NCI-H1436 treated with DMSO at 0.1 percent for 48 hours (cell line): ENCODE results near the gene KRTAP4-8.
"Not testable (repeated sequence)": the region's sequence is repeated elsewhere in the genome, so short reads cannot be mapped to it uniquely, and the experiment has no call there.

Experiments used
- DNase-seq: peaks from one replicate; lab custom pipeline; 2025; lab: John Stamatoyannopoulos, UW

The KRTAP4-8 gene

GRCh38 chr17:41108728-41109386 is 10.9 kb upstream of the KRTAP4-8 start:
- not testable (repeated sequence) for DNase-seq

GRCh38 chr17:41107941-41108450 is 10.1 kb upstream of the KRTAP4-8 start:
- no peak for DNase-seq

- DNase-seq, result not testable (repeated sequence)
Measured at GRCh38 chr17:41105347-41105746, 7.4 kb upstream of the KRTAP4-8 start, which contains the start of gene KRTAP4-9. TSS of gene KRTAP4-9 (plus strand) at chr17:41105389. CDS start at chr17:41105389, 0 bp downstream.

GRCh38 chr17:41104386-41105038 is 6.6 kb upstream of the KRTAP4-8 start:
- DNase-seq, result not testable (repeated sequence)

GRCh38 chr17:41103896-41104295 is 6.0 kb upstream of the KRTAP4-8 start:
- no peak for DNase-seq

- DNase-seq, result no peak
Measured at GRCh38 chr17:41101586-41102259, 3.8 kb upstream of the KRTAP4-8 start, which contains the start of gene KRTAP4-16. TSS of gene KRTAP4-16 (minus strand) at chr17:41102209. CDS start at chr17:41102209, 0 bp downstream.

- DNase-seq, result not testable (repeated sequence)
Measured at GRCh38 chr17:41099682-41100480, 1.9 kb upstream of the KRTAP4-8 start.

DNA sequence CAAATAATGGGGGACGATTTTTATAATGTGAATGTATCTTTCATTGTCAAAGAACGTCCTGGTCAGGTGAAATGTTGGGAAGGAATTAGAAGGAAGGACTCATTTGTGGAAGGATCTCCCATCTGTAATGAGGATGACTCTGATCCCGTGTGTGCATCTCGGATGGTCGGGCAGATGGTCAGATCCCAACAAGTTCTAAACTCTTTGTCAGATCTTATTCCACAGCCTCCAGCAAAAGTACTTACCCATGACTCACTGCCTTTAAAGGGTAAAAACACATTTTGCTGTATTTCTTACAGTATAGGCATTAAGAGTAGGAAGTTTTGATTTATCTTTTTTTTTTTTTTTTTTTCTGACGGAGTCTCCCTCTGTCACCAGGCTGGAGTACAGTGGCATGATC is 539 bp upstream of the KRTAP4-8 start:
- no peak for DNase-seq

DNA sequence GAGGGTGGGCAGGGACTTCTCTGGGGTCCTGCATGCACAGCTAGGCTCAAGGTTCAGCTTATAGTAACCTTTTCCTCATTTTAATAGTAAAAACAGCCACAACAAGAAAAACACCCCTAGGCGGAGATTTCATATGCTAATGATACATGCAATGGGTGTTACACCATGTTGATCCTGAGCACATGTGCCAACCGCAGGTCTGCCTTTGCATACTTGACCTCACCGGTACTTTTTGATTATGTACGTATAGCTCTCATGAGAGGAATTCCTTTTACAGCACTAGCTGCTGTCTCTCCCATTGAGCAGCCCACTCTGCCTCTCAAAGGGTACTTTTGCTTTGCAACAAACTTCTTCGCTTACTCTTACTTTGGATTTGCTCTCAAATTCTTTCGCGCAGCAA is 1.9 kb downstream of the KRTAP4-8 start:
- DNase-seq, result no peak

DNA sequence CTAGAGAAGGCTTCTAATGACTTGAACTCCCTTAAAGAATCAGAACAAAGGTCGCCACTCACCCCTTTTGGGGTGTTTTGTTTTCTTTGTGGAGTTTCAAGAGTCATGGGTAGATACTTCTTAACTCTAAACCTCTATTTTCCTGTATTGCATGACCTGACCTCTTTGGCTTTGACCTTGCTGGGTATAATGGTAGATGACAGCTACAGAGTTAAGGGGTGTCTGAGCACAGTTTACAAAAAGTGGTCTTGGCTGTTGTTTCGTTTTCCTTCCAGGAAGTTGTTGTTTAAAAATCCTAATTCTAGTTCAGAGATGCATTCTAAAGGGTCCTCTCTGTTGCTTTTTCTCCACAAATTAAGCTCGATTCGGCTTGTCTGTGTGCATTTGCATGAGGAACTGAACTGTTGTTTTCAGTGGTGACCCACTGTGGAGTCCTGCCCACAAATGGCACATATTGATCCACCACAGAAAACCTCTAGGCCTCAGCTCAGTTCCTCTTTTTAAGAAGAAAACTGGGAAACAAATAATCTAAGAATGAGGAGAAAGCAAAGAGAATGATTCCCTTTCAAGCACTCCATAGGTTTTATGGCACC is 9.1 kb downstream of the KRTAP4-8 start:
- DNase-seq, result not testable (repeated sequence)

DNA sequence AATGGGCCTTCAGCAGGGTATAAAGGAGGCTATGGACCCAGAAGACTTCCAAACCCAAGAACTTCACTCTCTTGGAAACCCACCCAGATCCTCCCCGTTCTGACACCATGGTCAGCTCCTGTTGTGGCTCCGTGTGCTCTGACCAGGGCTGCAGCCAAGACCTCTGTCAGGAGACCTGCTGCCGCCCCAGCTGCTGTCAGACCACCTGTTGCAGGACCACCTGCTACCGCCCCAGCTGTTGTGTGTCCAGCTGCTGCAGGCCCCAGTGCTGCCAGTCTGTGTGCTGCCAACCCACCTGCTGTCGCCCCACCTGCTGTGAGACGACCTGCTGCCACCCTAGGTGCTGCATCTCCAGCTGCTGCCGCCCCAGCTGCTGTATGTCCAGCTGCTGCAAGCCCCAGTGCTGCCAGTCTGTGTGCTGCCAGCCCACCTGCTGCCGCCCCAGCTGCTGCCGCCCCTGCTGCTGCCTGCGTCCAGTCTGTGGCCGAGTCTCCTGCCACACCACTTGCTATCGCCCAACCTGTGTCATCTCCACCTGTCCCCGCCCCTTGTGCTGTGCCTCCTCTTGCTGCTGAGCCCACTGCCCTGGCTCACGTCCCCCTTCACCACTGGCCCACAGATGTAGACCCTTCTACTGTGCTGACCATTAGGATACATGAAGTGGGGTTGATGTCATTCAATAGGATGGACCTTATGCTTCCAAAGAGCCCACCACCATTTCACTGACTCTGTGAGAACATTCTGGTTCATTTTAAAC is 13.7 kb downstream of the KRTAP4-8 start, which contains the start of gene KRTAP4-7:
TSS of gene KRTAP4-7 (plus strand) at position 51 of the 757 bp plus-strand sequence. CDS start at position 108, 57 bp downstream.
- not testable (repeated sequence) for DNase-seq

GRCh38 chr17:41083427-41083826 is 14.5 kb downstream of the KRTAP4-8 start:
- DNase-seq, result not testable (repeated sequence)

DNA sequence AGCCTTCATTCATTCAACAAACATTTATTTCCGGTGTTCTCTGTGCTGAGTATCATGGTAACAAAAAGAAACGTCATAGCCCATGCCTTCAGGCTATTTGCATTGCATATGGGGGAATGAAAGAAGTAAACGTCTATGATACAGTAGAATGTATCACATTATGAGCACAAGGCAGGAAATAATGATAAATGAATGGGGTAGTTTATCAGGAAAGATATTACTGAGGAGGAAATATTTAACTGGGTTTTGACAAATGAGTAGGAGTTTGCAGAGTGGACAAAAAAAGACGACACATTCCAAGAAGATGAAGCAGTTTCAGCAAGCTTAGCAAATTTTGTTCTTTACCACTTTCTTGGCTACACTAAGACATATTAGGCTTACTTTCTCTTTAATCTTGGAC is 15.3 kb downstream of the KRTAP4-8 start:
- DNase-seq, result no peak

DNA sequence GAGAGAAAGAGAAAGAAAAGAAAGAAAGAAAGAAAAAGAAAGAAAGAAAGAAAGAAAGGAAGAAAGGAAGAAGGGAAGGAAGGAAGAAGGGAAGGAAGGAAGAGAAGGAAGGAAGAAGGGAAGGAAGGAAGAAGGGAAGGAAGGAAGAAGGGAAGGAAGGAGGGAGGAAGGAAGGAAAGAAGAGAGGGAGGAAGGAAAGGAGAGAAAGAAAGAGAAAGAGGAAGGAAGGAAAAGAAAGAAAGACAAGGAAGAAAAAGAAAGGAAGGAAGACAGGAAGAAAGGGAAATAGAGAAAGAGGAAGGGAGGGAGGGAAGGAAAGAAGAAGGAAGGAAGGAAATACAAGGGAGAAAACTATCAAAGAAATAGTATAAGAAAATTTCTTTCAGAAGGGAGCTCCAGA is 21.2 kb downstream of the KRTAP4-8 start:
- DNase-seq, result no peak

- no peak for DNase-seq
Measured at GRCh38 chr17:41073676-41074075, 24.3 kb downstream of the KRTAP4-8 start.

DNA sequence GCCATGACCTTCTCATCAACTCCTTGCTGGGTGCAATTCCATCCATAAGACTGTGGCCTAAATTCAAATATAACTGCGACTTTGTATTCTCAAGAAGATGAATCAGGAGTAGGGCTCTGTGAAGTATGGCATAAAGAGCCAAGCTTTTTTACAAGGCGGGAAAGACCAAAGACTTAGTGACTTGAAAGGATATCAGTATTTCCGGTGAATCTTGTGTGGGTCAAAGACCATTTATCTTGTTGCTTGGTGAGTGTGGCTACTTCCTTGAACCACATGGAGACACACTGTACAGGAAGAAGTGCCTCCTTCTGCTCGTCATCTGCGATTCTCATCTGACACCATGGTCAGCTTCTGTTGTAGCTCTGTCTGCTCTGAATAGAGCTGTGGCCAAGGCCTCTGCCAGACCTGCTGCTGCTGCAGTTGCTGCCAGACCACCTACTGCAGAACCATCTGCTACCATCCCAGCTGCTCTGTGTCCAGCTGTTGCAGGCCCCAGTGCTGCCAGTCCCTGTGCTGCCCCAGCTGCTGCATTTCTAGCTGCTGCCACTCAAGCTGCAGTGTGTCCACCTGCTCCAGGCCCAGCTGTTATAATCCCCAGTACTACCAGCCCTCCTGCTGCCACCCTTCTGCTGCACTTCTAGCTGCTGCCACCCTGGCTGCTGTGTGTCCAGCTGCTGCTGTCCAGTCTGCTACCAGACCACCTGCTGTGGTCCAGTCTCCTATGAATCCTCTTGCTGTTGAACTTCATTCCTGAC is 26.2 kb downstream of the KRTAP4-8 start:
- DNase-seq, result no peak

GRCh38 chr17:41069031-41069430 is 28.9 kb downstream of the KRTAP4-8 start:
- no peak for DNase-seq

GRCh38 chr17:41067281-41067680 is 30.7 kb downstream of the KRTAP4-8 start:
- DNase-seq, result no peak

DNA sequence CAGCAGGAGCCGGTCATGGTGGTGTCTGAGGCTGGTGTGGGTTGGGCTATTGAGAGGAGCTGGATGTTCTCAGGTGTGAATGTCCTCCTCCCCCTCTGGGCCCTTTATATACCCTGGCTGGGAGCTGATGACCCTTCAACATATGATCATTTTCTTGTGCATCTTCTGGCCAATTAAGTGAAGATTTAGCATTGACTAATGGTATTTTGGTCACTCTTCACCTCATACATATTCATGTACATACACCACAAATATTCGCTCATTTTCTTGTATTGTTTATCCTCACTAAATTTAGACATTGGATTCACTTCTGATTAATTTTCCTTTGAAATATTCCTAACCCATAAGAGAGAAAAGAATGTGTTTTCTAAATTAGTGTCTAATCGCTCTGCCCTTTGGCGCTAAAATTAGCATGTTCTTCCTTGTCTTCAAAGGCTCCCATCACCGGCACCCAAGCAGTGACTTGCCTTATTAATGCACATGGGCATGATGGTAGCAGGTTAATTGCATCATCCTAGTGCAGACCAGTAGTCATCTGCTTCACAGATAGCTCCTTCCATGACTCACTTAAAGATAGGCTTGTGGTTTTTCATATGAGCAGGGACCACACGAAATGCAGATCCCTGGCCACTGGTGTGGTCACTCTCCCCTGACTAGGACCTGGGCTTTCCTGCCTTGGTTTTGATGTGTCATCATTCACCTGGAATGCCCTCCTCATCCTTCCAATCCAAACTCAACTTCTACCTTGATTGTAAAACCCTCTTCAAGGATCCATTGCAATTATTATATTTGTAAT is 31.9 kb downstream of the KRTAP4-8 start, which contains the start of gene KRTAP2-4:
TSS of gene KRTAP2-4 (minus strand) at position 51 of the 796 bp plus-strand sequence. CDS start at position 17, 34 bp downstream.
- DNase-seq, result no peak
